Measurements from ENCODE around the gene RNF130. TPM values are rescaled to one million over a fixed set of nuclear protein-coding genes. Genes with fewer than 3 reads are reported as not detected.

Gene RNF130
- total RNA-seq, 1 experiment from 2014 or later, result 31.4 TPM

GRCh38 chr5:180080486-180081280, 9.1 kb upstream of the RNF130 start:
- Histone ChIP-seq H3K9me3 (ENCODE audit: low read depth, low read length, poor library complexity, severe bottlenecking) (no peaks in the 10 kb centered on the region), H3K36me3 (ENCODE audit: insufficient read depth, low read length, poor library complexity, severe bottlenecking) (no peaks in the 10 kb centered on the region), H3K27me3 (replicated peaks; ENCODE audit: insufficient read depth, low read depth, low read length, poor library complexity) (no peaks in the 10 kb centered on the region), H3K27ac (ENCODE audit: low read depth, low read length, poor library complexity, severe bottlenecking) (no peak overlapping the region), H3K4me1 (ENCODE audit: insufficient read depth, low read length, poor library complexity, severe bottlenecking) (no peaks in the 10 kb centered on the region), H3K4me3 (ENCODE audit: low read depth, low read length, poor library complexity, severe bottlenecking) (no peak overlapping the region)
- intact Hi-C loops (cut with micrococcal nuclease; ENCODE audit: unreplicated experiment), result no loop called here
- ChIA-PET CTCF (no interaction called here), POLR2A (ENCODE audit: low non-redundant PET) (no interaction called here)
- TF ChIP-seq EZH2 (IDR thresholded peaks at IDR 0.05; ENCODE audit: borderline replicate concordance, low read depth, low read length, poor library complexity, severe bottlenecking) (no peak), CTCF (conservative IDR thresholded peaks at IDR 0.05; ENCODE audit: low read depth, low read length) (no peak)
- no peak for DNase-seq (ENCODE audit: low spot score)
- no TSS peak for BruUV-seq (replicated peaks)

- Histone ChIP-seq H3K27ac (ENCODE audit: low read depth, low read length, poor library complexity, severe bottlenecking) (no peak overlapping the region), H3K9me3 (ENCODE audit: low read depth, low read length, poor library complexity, severe bottlenecking) (no peaks in the 10 kb centered on the region), H3K27me3 (replicated peaks; ENCODE audit: insufficient read depth, low read depth, low read length, poor library complexity) (no peaks in the 10 kb centered on the region), H3K36me3 (ENCODE audit: insufficient read depth, low read length, poor library complexity, severe bottlenecking) (no peaks in the 10 kb centered on the region), H3K4me1 (ENCODE audit: insufficient read depth, low read length, poor library complexity, severe bottlenecking) (no peaks in the 10 kb centered on the region), H3K4me3 (ENCODE audit: low read depth, low read length, poor library complexity, severe bottlenecking) (no peak overlapping the region)
- no peak for TF ChIP-seq CTCF (conservative IDR thresholded peaks at IDR 0.05; ENCODE audit: low read depth, low read length)
- TF ChIP-seq EZH2 (IDR thresholded peaks at IDR 0.05; ENCODE audit: borderline replicate concordance, low read depth, low read length, poor library complexity, severe bottlenecking), result no peak
- ChIA-PET CTCF (no interaction called here), POLR2A (ENCODE audit: low non-redundant PET) (no interaction called here)
- no TSS peak for BruUV-seq (replicated peaks)
- DNase-seq (ENCODE audit: low spot score), result no peak
- intact Hi-C loops (cut with micrococcal nuclease; ENCODE audit: unreplicated experiment), result no loop called here
Observed at GRCh38 chr5:180079702-180080466, 8.3 kb upstream of the RNF130 start.

GRCh38 chr5:180078348-180078747, 6.8 kb upstream of the RNF130 start:
- no peaks in the 10 kb centered on the region for H3K9me3 ChIP-seq (ENCODE audit: low read depth, low read length, poor library complexity, severe bottlenecking)
- TF ChIP-seq CTCF (conservative IDR thresholded peaks at IDR 0.05; ENCODE audit: low read depth, low read length) (no peak), EZH2 (IDR thresholded peaks at IDR 0.05; ENCODE audit: borderline replicate concordance, low read depth, low read length, poor library complexity, severe bottlenecking) (no peak)
- H3K27ac ChIP-seq (ENCODE audit: low read depth, low read length, poor library complexity, severe bottlenecking), result no peak overlapping the region
- ChIA-PET POLR2A (ENCODE audit: low non-redundant PET) (no interaction called here), CTCF (no interaction called here)
- intact Hi-C loops (cut with micrococcal nuclease; ENCODE audit: unreplicated experiment), result no loop called here
- no peak for DNase-seq (ENCODE audit: low spot score)
- no peaks in the 10 kb centered on the region for H3K27me3 ChIP-seq (replicated peaks; ENCODE audit: insufficient read depth, low read depth, low read length, poor library complexity)
- BruUV-seq (replicated peaks), result no TSS peak
- no peaks in the 10 kb centered on the region for H3K4me1 ChIP-seq (ENCODE audit: insufficient read depth, low read length, poor library complexity, severe bottlenecking)
- no peak overlapping the region for H3K4me3 ChIP-seq (ENCODE audit: low read depth, low read length, poor library complexity, severe bottlenecking)
- H3K36me3 ChIP-seq (ENCODE audit: insufficient read depth, low read length, poor library complexity, severe bottlenecking), result no peaks in the 10 kb centered on the region

Data from A673 (cell line).